ENCODE results near the gene XPNPEP1. TPM values are rescaled to one million over a fixed set of nuclear protein-coding genes. Genes with fewer than 3 reads are reported as not detected.

The XPNPEP1 gene
- total RNA-seq, 1 experiment from 2014 or later: 125 TPM

DNA sequence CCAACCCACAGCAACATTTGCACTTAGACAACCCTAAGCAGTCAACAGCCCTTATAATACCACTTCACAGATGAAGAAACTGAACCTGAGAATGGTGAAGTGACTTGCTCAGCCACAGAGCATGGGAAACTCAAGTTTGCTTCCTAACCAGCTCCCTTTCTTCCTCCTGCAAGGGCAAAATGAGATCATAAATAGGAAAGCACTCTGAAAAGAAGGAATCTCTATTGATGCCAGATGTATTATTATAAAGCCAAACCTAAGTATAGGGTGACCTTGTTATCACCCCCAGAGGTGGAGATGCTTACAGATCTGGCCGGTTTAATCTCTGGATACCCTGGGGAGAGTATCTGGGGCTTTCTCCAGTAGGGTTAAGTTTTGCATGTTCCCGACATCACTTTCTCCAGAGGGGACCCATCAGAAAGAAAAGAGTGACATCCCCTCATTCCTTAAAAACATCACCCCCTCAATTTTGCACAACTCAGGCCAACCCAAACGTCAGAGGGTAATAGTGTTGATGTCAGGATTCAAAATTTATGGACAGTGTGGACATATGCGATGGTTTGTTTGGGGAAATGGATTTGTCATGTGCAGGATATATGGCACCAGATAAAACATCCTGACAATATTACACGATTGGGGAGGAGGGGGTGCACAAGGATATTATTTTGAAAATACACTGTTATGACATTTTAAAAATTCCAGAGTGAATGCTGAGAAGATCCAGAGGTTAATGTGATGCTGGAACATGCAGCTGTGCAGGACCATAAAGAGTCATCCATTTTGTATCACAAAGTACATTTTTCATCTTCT, 24.0 kb upstream of the XPNPEP1 start:
- DNase-seq (ENCODE audit: low read depth): no peak

DNA sequence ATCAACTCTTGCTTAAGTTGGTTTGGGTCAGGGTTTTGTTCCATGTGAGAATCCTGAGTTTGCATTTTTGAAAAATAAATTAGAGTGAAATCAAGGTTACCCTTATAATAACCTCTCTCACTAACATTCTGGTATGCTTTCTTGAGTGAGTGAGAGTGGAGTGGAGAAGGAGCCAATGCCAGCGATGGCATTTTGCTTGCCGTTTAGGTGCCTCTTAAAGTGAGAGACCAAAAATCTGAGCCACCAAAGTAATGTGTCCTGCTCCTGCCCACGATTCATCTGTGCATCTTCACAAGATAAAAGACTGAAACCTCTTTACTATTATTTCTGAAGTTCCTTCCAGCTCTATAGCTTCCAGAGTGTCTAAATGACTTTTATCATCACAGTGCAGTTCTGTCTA, 23.4 kb upstream of the XPNPEP1 start:
- DNase-seq (ENCODE audit: low read depth): no peak

- no peak for DNase-seq (ENCODE audit: low read depth)
Observed at GRCh38 chr10:109945473-109946177, 22.3 kb upstream of the XPNPEP1 start.

DNA sequence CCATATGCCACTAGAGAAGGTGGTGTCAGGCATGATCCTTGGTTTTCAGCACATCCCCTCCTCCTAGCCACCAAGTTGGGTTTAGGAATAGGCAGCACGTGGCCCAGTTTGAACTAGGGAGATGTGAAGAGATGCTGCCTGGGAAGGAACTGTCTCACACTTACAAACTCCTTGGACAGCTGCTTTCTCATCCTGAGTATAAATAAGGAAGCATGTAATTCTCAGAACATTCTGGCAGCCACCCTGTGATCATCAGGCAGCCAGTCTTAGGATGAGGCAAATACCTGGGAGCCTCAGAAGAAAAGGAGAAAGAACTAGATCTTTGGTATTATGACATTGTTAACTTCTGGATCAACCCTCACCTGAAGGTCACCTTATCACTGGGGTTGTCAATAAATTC, 21.3 kb upstream of the XPNPEP1 start:
- DNase-seq (ENCODE audit: low read depth): no peak

DNA sequence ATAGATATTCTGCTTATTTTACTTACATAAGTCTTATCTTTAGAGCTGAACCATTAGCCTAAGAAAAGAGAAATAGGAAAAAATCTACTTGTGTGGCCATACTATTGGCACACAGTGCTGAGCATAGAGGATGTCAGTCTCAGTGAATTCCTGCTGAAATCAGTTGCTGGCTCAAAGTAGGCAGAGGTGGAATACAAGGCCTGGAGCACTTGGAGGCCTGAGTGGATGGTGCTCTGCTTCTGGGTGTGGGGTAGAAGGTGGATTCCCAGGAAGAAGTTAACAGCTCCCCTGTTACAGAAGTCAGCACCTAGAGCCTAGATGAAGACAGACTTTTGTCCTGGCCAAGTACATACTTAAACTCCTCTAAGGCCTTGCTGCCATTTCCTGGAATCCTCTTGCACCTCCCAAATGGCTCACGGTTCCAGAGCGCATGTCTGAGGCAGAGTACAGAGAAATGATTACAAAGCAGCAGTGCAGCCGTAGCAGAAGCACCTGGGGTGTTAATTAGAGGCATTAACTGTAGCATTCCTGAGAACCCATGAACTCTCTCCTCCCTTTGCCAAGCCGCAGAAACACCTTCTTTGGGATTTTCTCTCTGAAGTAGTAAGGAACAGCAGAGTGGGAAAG, 18.0 kb upstream of the XPNPEP1 start:
- DNase-seq (ENCODE audit: low read depth): no peak

GRCh38 chr10:109940553-109940952, 17.2 kb upstream of the XPNPEP1 start:
- no peak for DNase-seq (ENCODE audit: low read depth)

DNA sequence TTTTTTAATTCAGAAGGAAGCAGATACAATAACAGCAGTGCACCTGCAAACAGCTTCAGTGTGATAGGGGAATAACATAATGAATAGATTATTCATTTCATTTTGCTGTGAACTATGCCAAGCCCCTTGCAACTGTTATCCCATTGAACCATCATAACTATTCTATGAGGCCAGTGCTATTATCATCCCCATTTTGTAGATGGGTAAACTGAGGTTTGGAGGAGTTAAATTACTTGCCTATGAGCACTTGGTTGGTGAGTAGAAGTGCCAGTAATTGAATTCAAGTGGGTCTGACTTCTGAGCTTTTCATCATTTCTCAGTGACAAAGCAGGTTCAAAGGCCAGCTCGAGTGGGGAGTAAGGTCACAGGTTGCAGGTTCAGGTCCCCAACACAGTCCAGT, 16.8 kb upstream of the XPNPEP1 start:
- no peak for DNase-seq (ENCODE audit: low read depth)

- DNase-seq (ENCODE audit: low read depth): no peak
Observed at GRCh38 chr10:109939315-109939961, 16.1 kb upstream of the XPNPEP1 start.

DNA sequence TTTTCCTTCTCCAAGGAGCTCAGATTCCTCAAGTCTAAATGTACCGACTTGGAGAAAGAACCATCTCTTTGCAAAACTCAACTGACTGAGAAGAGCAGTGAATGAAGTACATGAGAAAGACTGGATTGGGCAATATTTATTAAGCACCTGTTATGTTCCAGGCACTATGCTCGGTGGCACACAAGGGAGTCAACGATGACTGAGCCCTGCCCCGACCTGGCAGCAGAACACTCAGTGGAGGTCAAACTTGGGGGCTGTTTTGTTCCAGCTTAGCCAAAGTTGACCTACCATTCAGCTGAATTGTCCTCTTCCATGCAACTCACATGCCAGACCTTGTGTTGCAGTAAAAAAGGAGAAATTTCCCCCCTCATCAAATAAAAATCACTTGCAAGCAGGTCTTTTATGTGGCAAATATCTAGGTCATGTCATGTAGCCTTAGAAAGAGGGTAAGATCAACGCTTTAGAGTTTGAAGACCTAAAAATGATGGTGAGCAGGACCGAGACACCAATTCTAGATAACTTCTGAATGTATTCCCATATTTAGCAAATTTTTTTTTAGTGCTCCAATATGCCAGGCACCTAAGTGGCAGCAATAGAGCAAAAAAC, 14.3 kb upstream of the XPNPEP1 start:
- DNase-seq (ENCODE audit: low read depth): no peak

DNA sequence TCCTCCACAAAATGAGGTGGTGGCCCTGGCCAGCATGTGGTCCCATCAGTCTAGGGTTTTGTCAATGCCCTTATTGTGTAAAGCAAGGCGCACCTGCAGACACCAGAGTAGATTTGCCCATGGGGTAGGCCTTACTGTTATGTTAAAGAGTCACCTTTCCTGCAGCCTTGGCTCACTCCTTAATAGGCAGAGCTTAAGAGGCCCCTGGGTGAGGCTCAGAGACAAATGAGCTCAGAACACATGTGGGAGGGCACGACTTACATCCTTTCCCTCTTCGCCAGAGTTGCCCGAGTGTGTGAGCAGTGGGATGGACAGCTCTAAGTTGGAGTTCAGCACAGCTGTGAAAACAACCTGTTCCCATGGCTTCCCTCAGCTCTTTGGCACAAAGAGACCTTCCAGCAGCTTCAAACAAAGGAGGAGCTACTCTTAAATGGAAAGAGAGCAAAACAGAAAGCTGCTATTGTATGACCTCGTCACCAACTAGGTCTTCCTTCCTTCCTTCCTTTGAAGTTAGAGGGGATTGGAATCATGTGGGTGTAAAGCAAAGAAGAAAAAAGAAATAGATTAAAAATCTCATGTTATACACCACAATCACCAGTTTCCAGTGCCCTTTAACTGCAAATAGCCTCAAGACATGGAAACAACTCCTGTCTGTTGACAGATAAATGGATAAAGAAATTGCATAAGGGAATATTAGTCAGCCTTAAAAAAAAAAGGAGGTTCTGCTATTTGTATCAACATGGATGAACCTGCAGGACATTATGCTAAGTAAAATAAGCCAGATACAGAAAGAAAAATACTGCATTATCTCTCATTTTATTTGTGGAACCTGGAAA, 11.9 kb upstream of the XPNPEP1 start:
- peak; percentile 97 for DNase-seq (ENCODE audit: low read depth)

GRCh38 chr10:109933984-109934565, 10.8 kb upstream of the XPNPEP1 start:
- no peak for DNase-seq (ENCODE audit: low read depth)

- DNase-seq (ENCODE audit: low read depth): no peak
Observed at GRCh38 chr10:109932968-109933367, 9.7 kb upstream of the XPNPEP1 start.

DNA sequence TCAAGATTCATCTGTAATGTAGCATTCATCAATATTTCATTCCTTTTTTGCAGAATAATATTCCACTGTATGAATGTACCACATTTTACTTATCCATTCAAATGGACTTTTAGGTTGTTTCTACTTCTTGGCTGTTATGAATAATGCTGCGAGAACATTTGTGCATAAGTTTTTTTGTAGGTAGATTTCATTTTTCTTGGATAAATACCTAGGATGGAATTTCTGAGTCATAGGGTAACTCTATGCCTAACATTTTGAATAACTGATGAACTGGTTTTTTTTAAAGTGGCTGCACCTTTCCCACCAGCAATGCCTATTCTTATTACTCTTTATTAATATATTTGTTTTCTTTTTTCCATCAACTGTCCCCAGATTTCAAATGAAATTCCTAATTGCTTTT, 9.1 kb upstream of the XPNPEP1 start:
- DNase-seq (ENCODE audit: low read depth): peak; percentile 45

DNA sequence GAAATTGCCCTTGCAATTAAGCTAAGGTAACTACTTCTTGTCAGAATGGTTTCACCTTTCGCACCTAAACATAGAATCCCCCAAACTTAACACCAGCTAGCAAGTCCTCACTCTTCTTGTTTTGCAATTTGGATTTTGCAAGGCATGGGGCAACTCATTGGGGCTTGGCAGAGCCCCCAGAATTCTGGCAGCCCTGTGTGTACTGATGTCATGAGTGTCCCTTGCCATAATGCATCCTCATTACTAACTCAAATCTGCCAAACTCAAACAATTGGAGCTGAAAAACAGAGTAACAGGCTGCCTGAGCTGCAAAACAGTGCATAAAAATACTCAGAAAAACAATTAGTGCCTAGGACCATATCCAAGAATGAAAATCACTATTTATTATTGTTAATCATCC, 7.9 kb upstream of the XPNPEP1 start:
- DNase-seq (ENCODE audit: low read depth): peak; percentile 42

DNA sequence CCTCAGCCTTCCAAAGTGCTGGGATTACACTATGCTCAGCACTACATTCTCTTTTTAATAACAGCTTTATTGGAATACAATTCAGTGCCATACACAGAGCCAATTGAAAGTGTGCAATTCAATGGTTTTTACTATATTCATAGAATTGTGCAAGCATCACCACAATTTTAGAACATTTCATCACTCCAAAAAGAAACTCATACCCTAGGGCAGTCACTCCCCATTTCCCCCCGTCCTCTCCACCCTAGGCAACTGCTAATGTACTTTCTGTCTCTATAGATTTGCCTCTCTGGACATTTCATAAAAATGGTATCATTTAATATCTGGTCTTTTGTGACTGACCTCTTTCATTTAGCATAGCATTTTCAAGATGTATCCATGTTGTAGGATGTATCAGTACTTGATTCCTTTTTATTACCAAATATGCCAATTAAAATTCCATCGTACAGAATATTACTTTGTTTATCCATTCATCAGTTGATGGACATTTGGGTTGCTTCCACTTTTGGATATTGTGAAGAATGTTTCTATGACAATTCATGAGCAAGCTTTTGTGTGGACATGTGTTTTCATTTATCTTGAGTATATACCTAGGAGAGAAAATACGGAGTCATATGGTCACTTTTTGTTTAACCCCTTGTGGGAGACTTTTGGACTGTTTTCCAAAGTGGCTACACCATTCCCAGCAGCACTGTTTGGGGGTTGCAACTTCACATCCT, 6.3 kb upstream of the XPNPEP1 start:
- DNase-seq (ENCODE audit: low read depth): no peak

GRCh38 chr10:109928475-109928891, 5.2 kb upstream of the XPNPEP1 start:
- DNase-seq (ENCODE audit: low read depth): no peak

DNA sequence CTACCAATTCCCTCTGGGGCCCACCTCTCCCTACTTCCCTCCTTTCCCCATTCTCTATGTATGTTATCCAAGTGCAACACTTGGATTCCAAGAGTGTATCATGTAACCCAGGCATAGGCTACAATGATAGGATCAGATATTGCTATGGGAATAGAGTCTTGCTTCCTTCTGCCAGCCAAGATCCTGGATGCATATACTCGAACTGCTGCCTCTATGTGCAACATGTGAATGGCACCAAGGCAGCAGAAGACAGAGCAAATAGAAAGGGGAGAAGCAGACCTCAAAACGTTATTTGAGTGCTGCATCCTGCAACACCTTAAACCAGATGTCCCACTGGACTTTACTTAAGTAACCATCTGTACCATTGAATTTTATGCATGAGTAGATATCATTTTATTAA, 3.5 kb upstream of the XPNPEP1 start:
- DNase-seq (ENCODE audit: low read depth): no peak

DNA sequence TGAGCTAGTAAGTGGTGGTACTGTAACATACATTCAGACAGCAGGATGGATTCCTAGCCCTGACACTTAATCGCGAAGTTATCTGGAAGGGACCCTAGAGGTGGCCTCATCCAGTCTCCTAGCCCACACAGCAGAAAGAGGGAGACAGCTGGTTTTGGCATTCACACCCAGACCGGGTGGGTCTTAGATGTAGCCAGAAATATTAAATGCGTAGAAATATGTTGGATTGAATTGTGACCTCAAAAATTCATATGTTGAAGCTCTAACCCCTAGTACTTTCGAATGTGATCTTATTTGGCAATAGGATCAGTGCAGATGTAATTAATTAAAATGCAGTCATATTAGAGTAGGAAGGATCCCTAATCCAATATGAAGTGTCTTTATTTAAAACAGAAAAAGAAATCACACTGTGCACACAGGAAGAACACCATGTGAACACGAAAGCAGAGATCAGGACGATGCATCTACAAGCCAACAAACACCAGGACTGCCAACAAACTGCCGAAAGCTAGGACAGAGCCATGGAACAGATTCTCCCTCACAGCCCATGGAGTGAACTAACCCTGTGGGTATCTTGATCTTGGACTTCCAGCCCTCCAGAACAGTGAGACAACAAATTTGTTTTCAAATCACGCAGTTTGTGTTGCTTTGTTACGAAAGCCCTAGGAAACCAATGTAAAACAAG, 2.9 kb upstream of the XPNPEP1 start:
- no peak for DNase-seq (ENCODE audit: low read depth)

DNA sequence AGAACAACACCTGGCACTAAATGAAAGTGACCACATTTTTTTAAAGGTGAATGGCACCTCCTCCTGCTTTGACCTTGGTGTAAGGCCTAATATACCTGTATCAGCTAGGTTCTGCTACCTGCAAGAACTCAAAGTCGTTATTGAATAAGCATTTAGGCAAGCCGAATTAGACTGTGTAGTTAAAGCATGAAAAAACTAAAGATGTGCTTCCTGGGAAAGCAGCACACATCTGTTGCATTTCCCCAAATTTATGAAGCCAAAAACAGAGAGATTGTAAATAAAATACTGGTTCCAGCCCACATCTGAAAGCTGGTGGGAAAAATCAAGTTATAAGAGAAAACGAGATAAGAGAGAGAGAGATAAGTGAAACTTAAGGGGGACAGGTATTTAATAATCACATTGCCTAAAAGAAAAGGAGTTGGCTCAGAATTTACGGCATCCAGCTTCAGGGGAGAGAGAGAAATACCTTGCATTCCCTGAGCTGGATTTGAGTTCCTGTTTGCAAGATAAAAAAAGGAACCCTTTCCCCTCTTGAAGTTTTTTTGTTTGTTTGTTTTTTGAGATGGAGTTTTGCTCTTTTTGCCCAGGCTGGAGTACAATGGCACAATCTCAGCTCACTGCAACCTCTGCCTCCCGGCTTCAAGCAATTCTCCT, 1.8 kb upstream of the XPNPEP1 start:
- DNase-seq (ENCODE audit: low read depth): no peak
